T follicular helper cell (primary cell): ENCODE results near the gene IDUA.

ENCODE experiments used
- DNase-seq: peaks from one replicate; pipeline ENCODE4 v3.0.0-alpha.2; 2020; ENCODE audit warnings: low read depth

The IDUA gene

DNA sequence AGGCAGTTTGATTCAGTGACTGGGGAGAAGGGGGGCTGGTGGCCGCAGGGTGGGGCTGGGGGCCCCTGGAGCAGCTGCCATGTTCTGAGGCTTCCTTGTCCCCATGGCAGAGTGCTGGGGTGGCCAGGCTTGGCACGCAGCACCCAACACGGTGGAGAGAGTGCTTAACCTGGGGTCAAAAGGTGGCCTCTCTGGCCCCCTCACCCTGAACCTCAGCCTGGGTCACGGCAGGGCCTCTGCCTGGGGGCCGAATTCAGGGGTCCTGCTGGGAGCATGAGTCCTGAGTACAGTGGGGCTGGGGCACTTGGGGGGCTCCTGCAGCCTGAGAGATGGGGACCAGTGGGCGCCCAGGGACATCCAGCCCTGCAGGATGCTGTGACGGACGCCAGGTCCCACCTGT, 44.5 kb downstream of the IDUA start:
- no peak for DNase-seq

DNA sequence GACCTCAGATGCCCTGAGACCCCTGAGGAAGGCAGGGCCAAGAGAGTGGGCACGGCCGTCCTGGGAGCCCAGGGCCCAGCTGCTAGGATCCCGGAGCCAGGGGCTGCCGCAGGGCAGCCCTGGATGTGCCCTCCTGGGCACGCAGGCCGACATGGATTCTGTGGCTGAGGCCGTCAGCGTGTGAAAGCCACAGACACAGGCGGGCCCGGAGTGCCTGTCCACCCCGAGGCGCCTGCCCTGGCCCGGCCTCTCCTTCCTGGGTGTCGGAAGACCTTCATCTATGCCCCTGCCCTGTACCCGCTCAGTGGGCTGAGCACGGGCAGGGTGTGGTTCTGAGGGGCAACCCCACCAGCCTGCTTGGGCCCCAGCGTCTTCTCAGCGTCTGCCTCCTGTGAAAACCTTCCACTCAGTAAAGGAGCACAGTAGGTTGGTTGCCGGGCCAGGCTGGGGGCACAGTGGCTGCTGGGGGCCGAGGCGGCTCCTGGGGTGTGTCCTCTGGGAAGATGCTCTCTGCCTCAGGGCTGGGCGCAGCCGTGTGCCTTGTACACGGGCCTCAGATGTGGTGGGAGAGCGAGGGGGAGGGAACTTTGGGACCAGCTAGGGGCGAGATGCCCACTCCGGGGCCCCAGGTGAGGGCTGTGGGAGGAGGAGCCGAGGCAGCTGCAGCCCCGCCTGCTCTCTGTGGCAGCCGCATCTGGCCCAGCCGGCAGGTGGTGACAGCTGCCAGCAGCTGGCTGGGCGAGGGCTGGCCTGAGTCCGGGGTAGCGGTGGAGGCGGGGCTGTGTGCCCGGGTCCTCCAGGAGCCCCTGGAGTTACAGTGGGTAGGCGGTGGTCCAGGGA, 45.3 kb downstream of the IDUA start:
- DNase-seq, result no peak

DNA sequence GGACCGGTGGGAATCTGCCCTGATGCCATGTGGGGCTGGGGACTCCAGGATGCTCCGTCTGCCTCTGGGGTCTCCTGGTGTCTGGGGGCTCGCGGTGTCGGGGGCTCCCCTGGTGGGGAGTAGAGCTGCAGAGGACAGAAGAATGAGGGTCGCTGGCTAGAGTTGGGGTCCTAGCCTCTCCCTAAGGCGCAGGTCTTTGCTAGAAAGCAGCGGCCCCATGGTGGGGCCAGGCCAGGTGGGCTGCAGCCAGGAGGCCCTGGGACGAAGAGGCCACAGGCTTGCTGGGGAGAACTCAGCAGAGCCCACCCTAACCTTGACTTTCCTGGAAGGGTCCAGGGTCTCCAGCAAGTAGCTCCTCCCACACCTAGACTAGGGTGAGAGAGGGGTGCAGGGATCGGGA, 46.0 kb downstream of the IDUA start:
- no peak for DNase-seq

DNA sequence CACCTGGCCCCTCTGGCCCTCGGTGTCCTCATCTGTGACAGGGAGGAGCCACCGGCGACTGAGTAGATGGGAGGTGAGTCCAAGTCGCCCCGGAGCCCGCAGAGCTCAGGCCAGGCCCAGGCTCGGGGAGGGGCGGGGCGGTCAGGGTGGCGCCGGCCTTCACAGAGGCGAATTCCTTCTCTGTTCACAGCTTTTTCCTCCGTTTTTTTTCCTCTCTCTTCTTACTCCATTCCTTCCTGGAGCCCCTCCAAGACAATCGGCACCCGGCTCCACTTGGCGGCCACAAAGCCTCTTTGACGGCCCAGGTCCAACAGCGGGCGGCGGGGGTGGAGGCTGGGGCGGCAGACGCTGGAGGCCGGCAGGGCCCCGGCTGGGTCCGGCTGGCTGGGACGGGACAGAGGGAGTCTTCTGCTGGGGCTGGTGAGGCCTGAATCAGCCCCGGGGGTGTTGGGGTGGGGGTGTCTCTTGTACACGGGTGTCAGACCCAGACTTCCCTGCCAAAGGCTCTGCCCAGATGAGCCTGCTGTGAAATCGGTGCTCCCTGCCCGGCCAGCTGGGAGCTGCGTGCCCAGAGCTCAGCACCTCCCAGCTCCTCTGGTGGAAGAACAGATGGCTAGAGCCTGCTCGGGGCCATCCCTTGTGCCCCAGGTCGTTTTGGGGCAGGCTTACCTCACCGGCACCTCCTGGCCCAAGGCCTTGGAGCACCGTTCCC, 47.2 kb downstream of the IDUA start:
- no peak for DNase-seq

DNA sequence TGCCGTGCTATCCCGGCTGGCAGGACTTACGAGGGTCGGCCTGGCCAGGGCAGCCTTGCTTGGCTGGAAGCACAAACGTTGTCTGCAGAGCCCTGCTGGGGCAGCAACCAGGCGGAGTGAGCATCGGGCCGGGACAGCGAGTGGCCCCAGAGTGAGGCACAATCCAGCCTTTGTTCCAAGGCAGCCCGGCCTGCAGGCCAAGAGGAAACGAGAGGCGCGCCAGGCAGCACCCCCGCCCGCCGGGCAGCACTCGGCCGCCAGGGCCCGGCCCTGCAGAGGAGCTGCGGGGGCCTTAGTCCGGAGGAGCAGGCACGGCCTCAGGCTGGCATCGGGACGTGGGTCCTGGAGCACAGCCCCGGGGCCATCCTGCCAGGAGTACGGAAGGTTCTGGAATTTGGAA, 48.7 kb downstream of the IDUA start:
- no peak for DNase-seq

DNA sequence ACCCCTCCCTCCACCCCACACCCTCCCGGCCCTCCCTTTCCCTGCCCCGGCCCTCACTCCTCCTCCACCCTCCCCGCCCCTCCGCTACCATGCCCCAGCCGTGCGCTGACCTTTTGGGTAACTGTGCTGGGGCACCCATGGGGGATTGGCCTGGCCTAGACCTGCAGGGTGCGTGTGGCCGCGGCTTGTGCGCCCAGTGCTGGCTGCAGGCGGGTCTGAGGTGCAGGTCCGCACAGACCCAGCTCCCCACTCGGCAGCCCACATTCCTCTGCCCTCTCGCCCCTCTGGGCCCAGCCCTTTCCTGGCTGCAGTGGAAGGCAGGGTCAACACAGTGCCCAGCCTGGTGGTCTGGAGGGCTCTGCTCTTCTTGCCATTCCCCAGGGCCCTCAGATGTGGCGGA, 49.3 kb downstream of the IDUA start:
- no peak for DNase-seq

DNA sequence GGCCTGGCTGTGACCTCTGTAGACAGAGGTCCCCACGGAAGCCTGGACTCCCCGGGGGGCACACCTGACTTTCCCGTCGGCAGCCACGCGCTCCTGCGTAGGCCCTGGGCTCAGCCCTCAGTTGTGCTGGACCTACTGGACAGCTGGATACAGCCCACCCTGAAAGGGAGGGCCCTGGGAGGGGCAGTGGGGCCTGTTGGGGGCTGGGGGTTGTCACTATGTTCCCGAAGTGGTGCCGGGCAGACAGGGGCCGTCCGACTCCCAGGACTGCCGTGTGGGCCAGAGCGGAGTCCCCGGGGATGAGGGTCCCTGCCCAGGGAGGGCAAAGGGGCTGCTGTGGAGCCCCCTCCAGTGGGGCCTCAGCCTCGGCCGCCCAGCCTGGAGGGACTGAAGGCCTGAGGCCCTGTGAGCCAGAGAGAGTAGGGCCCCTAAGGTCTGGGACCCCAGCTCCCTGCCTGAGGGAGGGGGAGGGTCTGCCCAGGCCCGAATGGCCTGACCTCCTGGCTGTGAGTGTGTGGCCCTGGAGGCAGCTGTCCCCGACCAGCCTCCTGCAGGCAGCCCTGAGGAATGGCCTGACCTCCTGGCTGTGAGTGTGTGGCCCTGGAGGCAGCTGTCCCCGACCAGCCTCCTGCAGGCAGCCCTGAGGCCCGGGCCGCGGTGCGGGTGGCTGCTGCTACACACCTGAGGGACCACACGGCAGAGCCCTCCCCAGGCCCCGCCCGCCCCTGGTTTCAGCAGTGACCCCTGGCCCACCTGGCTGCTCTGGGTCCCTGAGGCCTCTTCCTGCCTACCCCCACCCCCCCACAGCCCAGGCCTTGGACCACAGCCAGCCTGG, 50.3 kb downstream of the IDUA start:
- no peak for DNase-seq

DNA sequence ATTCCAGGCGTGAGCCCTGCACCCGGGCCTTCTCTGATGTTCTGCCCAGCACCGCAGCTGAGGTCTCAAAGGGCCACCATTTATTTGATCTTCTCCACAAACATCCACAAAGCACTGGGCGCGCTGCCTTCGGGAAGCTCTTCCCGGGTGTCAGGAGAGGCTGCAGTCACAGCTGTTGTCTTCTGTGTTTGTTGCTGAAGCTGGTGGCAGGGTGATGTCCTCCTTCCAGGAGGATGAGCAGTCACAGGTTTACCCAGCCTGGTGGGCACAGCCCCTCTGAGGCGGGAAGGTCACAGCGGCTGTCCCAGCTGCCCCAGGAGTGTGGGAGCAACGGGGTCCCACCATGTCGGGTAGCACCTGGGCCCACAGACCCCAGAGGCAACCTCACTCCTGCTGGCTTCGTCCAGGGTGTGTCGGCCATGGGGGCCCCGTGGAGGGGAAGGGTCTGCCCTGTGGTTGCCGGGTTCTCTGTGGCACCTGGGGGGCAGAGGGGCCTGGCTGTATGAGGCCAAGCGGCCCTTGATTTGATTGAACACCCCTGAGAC, 52.2 kb downstream of the IDUA start:
- DNase-seq, result no peak

DNA sequence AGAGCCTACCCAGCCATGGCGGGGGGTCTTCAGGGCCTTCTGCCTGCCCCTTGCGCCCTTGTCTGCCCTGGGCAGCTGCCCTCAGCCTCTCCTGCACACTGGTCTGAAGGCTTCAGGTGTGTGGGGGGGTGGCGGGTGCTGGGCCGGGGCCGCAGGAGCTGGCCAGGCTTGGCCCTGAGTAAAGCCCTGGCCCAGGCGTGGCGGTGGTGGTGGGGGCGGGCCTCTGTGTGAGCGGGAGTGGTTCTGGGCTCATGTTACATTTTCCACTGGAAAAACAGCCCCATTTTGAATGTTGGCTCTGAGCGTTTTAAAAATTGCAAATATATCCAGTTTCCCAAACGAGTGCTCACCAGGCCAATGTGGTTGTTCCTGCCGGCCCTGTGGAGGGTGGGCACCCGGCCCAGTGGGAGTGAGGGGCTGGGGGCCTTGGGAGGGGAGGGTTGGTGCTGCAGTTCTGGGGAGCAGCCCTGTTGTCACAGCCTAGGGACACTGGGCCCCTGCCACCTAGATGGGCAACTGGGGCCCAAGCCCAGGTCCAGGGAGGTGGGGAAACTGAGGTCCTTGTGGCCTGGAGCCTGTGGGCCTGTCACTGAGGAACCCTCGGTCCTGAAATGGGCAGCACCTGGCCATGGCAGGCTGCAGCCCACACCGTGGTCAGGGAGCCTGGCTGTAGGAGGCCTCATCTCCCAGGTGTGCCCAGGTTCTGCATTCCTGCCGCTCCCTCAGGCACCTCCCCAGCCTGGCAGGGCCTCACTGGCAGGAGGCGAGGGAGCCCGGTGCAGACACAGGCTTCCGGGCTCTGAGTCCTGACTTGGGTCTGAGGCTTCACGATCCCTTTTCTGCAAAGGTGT, 52.9 kb downstream of the IDUA start:
- DNase-seq, result no peak

DNA sequence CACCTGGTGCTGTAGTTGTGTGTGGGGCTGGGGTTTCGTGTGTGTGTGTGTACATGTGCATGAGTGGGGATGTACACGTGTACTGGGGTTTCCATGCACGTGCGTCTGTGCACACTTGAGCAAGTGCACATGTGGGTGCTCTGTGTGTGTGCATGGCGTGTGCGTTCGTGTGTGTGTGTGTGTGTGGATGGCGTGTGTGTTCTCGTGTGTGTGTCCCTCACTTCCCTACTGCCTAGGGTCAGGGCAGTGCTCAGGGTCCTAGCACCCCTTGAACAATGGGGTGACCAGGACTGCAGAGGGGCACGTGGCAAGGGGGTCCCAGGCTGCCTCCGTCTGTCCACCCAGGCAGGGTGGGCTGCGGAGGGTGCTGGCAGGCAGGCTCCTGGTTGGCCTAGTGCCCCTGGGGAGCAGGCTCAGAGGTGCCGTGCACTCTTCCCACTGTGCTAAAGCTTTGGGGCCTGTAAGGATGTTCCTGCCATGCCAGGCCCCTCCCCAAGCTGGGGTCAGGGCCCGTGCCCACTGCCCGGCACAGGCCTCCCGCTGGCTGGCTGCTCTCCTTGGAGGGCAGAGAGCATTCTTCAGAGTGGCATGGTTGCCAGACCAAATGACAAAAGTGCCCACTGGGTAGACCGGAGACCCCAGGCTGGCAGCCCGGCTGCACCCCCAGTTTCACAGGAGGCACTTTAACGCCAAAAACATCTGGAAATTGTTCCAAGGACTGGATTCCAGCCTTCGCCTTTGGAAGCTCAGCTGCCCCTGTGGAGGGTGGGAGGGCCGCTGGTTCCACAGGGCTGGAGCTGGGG, 53.7 kb downstream of the IDUA start:
- DNase-seq, result no peak

DNA sequence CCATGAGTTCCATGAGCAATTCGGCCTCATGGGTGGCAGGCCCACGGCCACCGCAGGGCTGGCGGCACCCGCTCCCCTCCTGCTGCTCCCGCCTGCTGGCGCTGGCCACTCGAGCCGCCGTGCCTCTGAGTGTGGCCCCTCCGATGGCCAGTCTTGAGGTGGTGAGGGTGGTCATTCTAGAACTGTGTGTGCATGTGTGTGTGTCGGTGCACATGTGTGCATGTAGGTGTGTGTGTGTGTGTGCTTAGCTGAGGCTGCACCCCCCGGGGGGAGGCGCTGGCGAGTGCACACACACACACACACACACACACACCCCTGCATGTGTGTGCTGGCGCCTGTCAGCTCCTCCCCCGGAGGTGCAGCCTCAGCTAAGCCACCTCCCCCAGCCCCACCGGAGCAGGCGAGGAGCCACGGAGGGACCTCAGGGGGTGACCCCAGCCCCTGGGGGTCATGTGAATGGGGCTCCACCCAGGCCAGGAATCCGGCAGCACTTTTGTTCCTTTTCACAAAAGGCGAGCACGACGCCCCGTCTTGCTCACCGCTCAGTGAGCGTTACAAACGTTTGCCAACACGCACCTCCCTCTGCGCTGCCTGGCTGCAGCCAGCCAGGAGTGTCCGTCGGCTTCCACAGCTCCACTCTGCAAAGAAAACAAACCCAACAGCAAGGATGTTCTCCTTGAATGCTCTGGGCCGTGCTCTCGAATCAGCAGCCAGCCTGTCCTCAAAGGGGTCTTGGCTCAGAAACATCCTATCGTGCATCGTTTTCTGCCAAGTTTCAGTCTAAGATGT, 54.5 kb downstream of the IDUA start:
- no peak for DNase-seq

DNA sequence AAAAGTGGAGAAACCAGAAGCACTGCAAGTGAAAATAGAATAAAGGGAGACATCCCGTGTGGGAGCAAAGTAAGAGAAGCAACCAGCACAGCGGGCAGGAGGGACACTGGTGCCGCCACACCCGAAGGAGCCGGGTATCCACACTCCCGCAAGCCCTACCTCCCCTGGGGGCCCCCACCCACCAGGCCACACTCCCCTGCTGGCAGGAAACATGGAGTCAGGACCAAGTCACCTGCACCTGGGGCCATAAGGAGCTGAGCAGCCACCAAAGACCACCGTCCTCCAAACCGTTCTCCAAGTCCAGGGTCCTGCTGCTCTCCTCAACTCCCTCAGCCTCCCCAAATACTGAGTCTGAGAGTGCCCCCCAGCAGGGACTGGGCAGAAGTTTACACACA, 55.1 kb downstream of the IDUA start:
- no peak for DNase-seq

DNA sequence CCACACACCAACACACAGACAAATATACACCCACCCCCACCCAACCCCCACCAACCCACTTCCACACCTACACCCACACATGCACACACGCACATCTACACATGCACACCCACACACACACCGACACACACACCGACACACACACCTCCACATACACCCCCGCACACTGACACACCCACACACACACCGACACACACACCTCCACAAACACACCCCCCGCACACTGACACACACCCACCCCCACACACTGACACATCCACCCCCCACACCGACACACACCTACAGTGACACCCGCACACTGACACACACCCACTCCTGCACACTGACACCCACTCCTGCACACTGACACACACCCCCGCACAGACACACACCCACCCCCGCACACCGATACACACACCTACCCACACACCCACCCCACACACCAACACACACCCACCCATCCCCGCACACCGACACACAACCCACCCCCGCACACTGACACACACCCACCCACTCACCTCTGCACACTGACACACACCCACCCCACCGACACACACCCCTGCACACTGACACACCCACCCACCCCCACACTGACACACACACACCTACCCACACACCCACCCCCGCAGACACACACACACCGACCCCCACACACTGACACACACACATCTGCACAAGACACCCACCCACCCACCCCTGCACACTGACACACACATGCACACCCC, 55.7 kb downstream of the IDUA start:
- no peak for DNase-seq

DNA sequence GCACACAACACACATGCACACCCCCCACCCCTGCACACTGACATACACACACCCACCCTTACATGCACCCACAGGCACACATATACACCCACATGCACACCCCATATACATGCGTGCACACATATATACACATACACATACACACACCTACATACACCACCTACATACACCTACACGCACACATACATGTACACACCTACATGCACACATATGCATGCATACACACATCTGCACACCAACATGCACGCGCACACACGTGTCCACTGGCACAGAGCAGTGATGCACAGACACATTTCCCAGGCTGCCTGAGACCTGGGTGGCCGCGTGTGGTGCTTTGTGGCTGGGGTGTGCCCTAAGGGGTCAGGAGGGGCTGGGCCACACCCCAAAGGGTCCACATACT, 56.3 kb downstream of the IDUA start:
- DNase-seq, result no peak

DNA sequence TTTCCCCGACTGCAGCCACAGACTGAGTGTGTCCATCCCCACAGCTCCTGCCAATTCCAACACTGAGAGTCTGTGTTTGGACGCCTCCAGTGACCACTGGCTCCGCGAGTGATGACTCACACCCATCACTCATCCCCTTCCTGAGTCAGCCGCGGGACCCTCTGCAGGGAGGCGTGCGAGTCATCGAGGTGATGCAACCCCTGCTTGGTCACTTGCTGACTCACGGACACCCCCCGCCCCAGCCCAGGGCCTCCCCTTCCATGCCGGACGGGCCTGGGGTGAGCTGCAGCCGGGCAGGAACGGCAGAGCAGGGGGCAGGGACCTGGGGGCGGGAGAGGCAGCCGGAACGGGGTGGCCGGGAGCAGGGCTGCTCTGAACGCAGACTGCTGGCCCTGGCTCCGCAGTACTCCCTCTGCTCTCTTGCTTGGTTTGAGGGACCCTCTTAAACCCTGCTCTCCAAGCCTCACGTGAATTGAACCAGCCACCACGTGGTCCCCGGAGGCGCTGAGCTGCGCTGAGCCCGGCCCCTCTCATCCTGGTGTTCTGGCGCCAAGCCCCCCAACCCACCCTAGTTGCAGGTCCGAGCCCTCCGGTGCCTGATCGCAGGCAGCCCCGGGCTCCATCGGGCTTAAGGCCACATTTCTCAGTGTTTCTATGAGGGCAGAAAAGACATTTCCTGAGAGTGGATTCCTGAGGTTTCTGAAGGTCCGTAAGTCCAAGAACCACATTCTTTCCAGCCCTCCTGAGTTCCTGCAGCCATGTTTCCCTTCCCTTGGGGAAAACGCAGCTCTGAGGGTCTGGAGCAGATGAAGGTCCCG, 57.0 kb downstream of the IDUA start:
- no peak for DNase-seq

DNA sequence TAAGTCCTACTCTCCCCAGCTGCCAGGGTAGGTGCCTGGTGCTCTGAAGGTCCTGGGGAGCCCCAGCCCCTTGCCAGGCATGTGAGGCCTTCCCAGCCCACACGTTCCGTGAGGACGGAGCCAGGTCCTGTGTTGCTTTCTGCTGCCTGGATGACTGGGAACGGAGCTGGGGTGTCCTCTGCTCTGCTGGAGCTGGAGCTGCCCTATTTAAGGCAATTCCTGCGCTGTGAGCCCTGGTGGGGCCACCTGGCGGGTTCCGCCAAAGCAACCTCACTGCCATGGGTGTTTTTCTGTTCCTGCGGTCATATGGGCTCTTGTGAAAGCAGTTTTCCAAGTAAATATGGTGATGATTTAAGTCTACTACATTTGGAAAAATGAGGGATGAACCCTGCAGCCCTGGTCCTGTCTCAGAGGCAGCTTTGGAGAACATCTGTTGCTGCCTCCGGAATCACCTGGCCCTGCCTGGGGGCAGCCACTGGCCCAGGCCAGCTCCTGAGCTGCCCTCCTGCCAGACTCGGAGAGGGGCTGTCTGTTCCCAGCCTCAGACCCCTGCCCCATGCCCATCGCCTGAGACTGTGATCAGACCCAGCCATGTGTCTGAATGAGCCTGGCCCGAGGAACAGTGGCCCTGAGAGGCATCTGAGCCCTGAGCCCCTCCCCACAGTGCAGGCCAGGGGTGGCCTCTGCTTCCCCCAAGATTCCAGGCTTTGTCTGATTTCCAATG, 57.8 kb downstream of the IDUA start:
- DNase-seq, result no peak

DNA sequence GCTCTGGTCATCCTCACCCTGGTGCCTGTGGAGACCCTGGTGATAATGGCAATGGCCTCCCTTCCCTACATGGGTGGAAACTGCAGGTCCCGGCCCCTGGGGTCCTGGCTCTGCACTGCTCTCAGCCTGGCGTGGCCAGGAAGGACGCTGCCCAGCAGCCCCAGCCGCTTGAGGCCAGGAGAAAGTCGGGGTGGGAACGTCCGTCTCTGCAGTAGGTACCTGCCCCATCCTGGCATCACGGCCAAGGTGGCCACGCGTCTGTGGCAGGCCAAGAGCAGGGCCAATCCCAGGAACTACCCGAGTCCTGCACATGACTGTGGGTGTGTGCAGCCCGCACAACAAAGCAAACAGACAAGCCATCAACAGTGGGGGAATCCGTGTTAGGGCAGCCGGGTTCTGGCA, 58.4 kb downstream of the IDUA start:
- DNase-seq, result no peak
